Measurements from ENCODE around the gene MAF.

The MAF gene

GRCh38 chr16:79554912-79555311, 45.6 kb downstream of the MAF start:
- DNase-seq (no peak), ATAC-seq (ENCODE audit: insufficient read depth, low read depth) (no peak)
- Histone ChIP-seq H3K4me2 (ENCODE audit: insufficient read depth, low read length) (no peak overlapping the region), H3K27me3 (ENCODE audit: insufficient read depth, low read length, poor library complexity) (no peaks in the 10 kb centered on the region), H3K79me2 (ENCODE audit: insufficient read depth, low read length) (no peaks in the 10 kb centered on the region), H3K9me3 (ENCODE audit: insufficient read depth, low read length, severe bottlenecking) (no peaks in the 10 kb centered on the region), H4K20me1 (ENCODE audit: insufficient read depth, low read length) (no peaks in the 10 kb centered on the region), H2AFZ (ENCODE audit: low read depth, low read length) (no peak overlapping the region), H3K4me3 (ENCODE audit: low read depth in 1 of 2, low read length in 2 of 2) (no peak overlapping the region), H3K36me3 (ENCODE audit: insufficient read depth, low read length) (no peaks in the 10 kb centered on the region), H3K27ac (ENCODE audit: low read length) (no peak overlapping the region), H3K4me1 (ENCODE audit: insufficient read depth, low read length) (no peaks in the 10 kb centered on the region), H3K9ac (ENCODE audit: low read depth, low read length) (no peak overlapping the region)
- no peak for TF ChIP-seq CTCF (IDR thresholded peaks at IDR 0.05; ENCODE audit: borderline replicate concordance, extremely low read depth, low read length, poor library complexity, severe bottlenecking)
- no peak for TF ChIP-seq EZH2 (IDR thresholded peaks at IDR 0.05; ENCODE audit: borderline replicate concordance, low read depth, low read length, severe bottlenecking)

- no peaks in the 10 kb centered on the region for H4K20me1 ChIP-seq (ENCODE audit: insufficient read depth, low read length)
- no peak overlapping the region for H3K9ac ChIP-seq (ENCODE audit: low read depth, low read length)
- DNase-seq = no peak
- no peak overlapping the region for H2AFZ ChIP-seq (ENCODE audit: low read depth, low read length)
- H3K4me2 ChIP-seq (ENCODE audit: insufficient read depth, low read length) = no peak overlapping the region
- no peaks in the 10 kb centered on the region for H3K4me1 ChIP-seq (ENCODE audit: insufficient read depth, low read length)
- H3K4me3 ChIP-seq (ENCODE audit: low read depth in 1 of 2, low read length in 2 of 2) = no peak overlapping the region
- no peaks in the 10 kb centered on the region for H3K79me2 ChIP-seq (ENCODE audit: insufficient read depth, low read length)
- H3K36me3 ChIP-seq (ENCODE audit: insufficient read depth, low read length) = no peaks in the 10 kb centered on the region
- ATAC-seq (ENCODE audit: insufficient read depth, low read depth) = no peak
- no peak for TF ChIP-seq CTCF (IDR thresholded peaks at IDR 0.05; ENCODE audit: borderline replicate concordance, extremely low read depth, low read length, poor library complexity, severe bottlenecking)
- TF ChIP-seq EZH2 (IDR thresholded peaks at IDR 0.05; ENCODE audit: borderline replicate concordance, low read depth, low read length, severe bottlenecking) = no peak
- peaks cover 13% of the 10 kb centered on the region for H3K27me3 ChIP-seq (ENCODE audit: insufficient read depth, low read length, poor library complexity)
- H3K27ac ChIP-seq (ENCODE audit: low read length) = no peak overlapping the region
- H3K9me3 ChIP-seq (ENCODE audit: insufficient read depth, low read length, severe bottlenecking) = no peaks in the 10 kb centered on the region
Measured at GRCh38 chr16:79550373-79550772, 50.2 kb downstream of the MAF start.

GRCh38 chr16:79547085-79547484, 53.5 kb downstream of the MAF start:
- Histone ChIP-seq H3K9ac (ENCODE audit: low read depth, low read length) (no peak overlapping the region), H3K27me3 (ENCODE audit: insufficient read depth, low read length, poor library complexity) (peaks cover 13% of the 10 kb centered on the region), H3K79me2 (ENCODE audit: insufficient read depth, low read length) (no peaks in the 10 kb centered on the region), H4K20me1 (ENCODE audit: insufficient read depth, low read length) (no peaks in the 10 kb centered on the region), H3K36me3 (ENCODE audit: insufficient read depth, low read length) (no peaks in the 10 kb centered on the region), H3K27ac (ENCODE audit: low read length) (no peak overlapping the region), H2AFZ (ENCODE audit: low read depth, low read length) (no peak overlapping the region), H3K9me3 (ENCODE audit: insufficient read depth, low read length, severe bottlenecking) (no peaks in the 10 kb centered on the region), H3K4me3 (ENCODE audit: low read depth in 1 of 2, low read length in 2 of 2) (no peak overlapping the region), H3K4me2 (ENCODE audit: insufficient read depth, low read length) (no peak overlapping the region), H3K4me1 (ENCODE audit: insufficient read depth, low read length) (no peaks in the 10 kb centered on the region)
- no peak for DNase-seq
- ATAC-seq (ENCODE audit: insufficient read depth, low read depth) = no peak
- TF ChIP-seq CTCF (IDR thresholded peaks at IDR 0.05; ENCODE audit: borderline replicate concordance, extremely low read depth, low read length, poor library complexity, severe bottlenecking) = no peak
- no peak for TF ChIP-seq EZH2 (IDR thresholded peaks at IDR 0.05; ENCODE audit: borderline replicate concordance, low read depth, low read length, severe bottlenecking)

Data from DND-41 (cell line).